Left lung (tissue), 10 donors: ENCODE measurements around the gene APRT. TPM values are rescaled to one million over a fixed set of nuclear protein-coding genes. Genes with fewer than 3 reads are reported as not detected.

ENCODE experiments used
- ATAC-seq: fragments of 200-7000 bp; cut with Tn5 transposase; one replicate; pipeline ENCODE4 v1.9.1; 2020; ENCODE audit warnings: moderate library complexity
- DNase-seq, 4 donors: peaks; one replicate each; pipeline ENCODE4 v3.0.0-alpha.2; 2013 to 2020
- H3K27ac ChIP-seq, 2 donors: fragments of 200-600 bp; sonication (generic) in 1 of 2; one replicate each; pipeline versions ENCODE4 v1.5.0 to v1.8.0; 2020 to 2021
- H3K27me3 ChIP-seq, 2 donors: fragments of 200-600 bp; sonication (generic) in 1 of 2; one replicate each; pipeline versions ENCODE4 v1.5.0 to v1.8.0; 2020 to 2021
- H3K36me3 ChIP-seq, 2 donors: fragments of 200-600 bp; sonication (generic) in 1 of 2; one replicate each; pipeline versions ENCODE4 v1.5.0 to v1.8.0; 2020 to 2021
- H3K4me1 ChIP-seq, 2 donors: fragments of 200-600 bp; one replicate each; pipeline ENCODE4 v1.8.0; 2021
- H3K4me3 ChIP-seq, 2 donors: fragments of 200-600 bp; sonication (generic) in 1 of 2; one replicate each; pipeline versions ENCODE4 v1.5.0 to v1.8.0; 2020 to 2021; ENCODE audit warnings: mild to moderate bottlenecking in 1 of 2
- H3K9me3 ChIP-seq, 2 donors: fragments of 200-600 bp; sonication (generic) in 1 of 2; one replicate each; pipeline versions ENCODE4 v1.5.0 to v1.8.0; 2020 to 2021
- intact Hi-C, 2 donors: fragments of 100-400 bp; cut with DNase I; formaldehyde crosslinking; loops; one replicate each; pipeline versions ENCODE4 v1.11.2 to v1.14.2; 2022
- polyA plus RNA-seq, 6 donors: library from polyadenylated mRNA; unstranded; fragments of 120-200 nt; gene quantifications; one replicate each; pipeline ENCODE4 v1.2.1, GENCODE V29; 2013; ENCODE audit not compliant: insufficient read length in 6 of 6
- total RNA-seq, 2 donors: library from RNA; stranded (reverse); fragmentation: NEBNext Ultra II Directional; extraction: Animal tissue kit (Norgen Biotek cat#: 25700); gene quantifications; one replicate each; pipeline ENCODE4 v1.2.1, GENCODE V29; 2021
- TF ChIP-seq, protein P1 (sequence below), 2 donors: fragments of 200-600 bp; sonication (generic) in 1 of 2; IDR thresholded peaks; one replicate each; pipeline versions ENCODE4 v1.5.0 to v1.8.0; 2021; ENCODE audit warnings: antibody characterized with exemption in 2 of 2
- donor health status: DM: no; HTN: yes; CAD: no.
- donor health status: DM: no; HTN: no; CAD: no.

APRT gene
- total and polyA plus RNA-seq, 8 donors = 69.9 to 161 (median 96.8) TPM

DNA sequence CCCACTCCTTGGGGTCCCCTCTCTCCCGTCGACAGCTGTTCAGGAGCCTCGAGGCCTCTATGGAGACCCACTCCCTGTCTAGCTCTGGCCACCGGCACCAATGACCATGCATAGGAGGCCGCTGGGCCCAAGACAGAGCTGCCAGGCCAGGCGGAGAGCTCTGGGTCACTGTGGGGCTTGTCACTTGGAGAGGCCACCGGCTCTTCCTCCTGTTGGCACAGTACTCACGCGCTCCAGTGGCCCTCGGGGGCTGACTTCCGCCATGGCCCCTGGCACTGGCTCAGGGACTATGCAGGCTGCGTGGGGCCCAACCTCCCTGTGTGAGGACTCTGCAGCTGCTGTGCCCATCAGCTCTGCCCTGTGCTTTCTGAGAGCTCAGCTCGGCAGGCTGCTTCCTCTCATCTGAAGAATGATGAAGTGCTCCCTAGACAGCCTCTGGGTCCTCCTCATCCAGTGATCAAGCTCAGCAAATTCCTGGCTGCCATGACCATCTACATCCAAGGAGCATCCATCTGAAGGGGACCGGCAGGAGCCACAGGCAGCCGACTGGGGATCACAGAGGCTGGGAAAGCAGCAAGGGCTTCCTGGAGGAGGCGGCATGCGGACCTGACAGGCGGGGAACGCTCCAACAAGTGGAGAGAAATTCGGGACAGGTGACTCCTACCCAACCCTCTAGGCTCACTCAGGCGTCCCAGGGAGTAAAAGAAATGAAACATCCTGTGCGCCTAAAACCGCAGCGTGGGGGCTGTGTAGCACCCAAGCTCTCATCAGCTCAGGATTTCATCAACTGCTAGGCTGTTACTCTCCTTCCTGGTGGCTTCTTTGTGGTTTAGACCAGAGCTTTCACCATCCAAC is 28.2 kb upstream of the APRT start:
- intact Hi-C loops = no loop called here

DNA sequence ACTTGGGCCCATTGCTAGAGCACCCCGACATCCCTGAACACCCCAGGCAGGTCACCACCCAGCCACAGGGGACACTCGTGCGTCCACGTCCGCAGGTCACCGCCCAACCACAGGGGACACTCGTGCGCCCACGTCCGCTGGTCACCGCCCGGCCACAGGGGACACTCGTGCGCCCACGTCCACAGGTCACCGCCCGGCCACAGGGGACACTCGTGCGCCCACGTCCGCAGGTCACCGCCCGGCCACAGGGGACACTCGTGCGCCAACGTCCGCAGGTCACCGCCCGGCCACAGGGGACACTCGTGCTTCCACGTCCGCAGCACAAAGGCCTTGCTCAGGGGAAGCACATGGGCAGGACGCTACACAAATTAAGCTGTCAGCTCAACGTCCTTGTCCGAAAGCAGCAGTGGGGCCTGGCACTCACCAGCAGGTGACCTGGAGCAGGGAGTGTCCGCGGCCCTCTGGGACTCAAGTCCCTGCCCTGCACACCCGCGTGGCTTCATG is 27.4 kb upstream of the APRT start:
- TF ChIP-seq, protein P1, sequence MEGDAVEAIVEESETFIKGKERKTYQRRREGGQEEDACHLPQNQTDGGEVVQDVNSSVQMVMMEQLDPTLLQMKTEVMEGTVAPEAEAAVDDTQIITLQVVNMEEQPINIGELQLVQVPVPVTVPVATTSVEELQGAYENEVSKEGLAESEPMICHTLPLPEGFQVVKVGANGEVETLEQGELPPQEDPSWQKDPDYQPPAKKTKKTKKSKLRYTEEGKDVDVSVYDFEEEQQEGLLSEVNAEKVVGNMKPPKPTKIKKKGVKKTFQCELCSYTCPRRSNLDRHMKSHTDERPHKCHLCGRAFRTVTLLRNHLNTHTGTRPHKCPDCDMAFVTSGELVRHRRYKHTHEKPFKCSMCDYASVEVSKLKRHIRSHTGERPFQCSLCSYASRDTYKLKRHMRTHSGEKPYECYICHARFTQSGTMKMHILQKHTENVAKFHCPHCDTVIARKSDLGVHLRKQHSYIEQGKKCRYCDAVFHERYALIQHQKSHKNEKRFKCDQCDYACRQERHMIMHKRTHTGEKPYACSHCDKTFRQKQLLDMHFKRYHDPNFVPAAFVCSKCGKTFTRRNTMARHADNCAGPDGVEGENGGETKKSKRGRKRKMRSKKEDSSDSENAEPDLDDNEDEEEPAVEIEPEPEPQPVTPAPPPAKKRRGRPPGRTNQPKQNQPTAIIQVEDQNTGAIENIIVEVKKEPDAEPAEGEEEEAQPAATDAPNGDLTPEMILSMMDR (IDR thresholded peaks at IDR 0.05) = no peak
- no peak overlapping the region for H3K4me3 ChIP-seq
- intact Hi-C loops = no loop called here
- H3K9me3 ChIP-seq = no peaks in the 10 kb centered on the region
- H3K27me3 ChIP-seq = no peaks in the 10 kb centered on the region
- H3K36me3 ChIP-seq = peaks cover 0 to 81% of the 10 kb centered on the region in 2 donors
- H3K4me1 ChIP-seq = peaks cover 0 to 16% of the 10 kb centered on the region in 2 donors
- no peak overlapping the region for H3K27ac ChIP-seq
- DNase-seq (no peak), ATAC-seq (no peak)

More for the DNA sequence above, 28.2 kb upstream of the APRT start:
- H3K27ac ChIP-seq = peak overlapping the region in 1 of 2 donors; percentile 60
- no peaks in the 10 kb centered on the region for H3K9me3 ChIP-seq
- peaks cover 0 to 16% of the 10 kb centered on the region in 2 donors for H3K4me1 ChIP-seq
- peaks cover 0 to 75% of the 10 kb centered on the region in 2 donors for H3K36me3 ChIP-seq
- TF ChIP-seq, protein P1 (IDR thresholded peaks at IDR 0.05) = no peak
- no peak for ATAC-seq
- H3K27me3 ChIP-seq = no peaks in the 10 kb centered on the region
- no peak overlapping the region for H3K4me3 ChIP-seq
- no peak for DNase-seq

DNA sequence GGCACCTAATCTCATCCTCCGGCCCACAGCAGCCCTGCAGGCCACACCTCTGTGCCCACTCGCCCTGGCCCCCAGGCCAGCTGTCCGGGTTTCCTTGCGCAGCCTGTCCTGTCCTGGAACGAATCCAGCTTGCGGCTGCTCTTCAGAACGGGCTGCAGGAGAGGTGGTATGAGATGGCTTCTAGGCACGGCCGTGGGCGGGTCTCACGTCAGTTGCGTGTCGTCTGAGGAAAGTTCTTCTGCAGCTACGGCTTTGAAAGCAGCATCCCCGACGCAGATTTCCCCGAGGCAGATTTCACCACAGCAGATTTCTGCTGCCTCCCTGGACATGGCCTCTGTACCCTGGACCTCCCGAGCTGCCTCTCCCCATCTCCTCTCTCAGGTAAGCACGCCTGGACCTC is 26.8 kb upstream of the APRT start:
- Histone ChIP-seq H3K36me3 (peaks cover 0 to 82% of the 10 kb centered on the region in 2 donors), H3K27ac (no peak overlapping the region), H3K9me3 (no peaks in the 10 kb centered on the region), H3K4me3 (no peak overlapping the region), H3K27me3 (no peaks in the 10 kb centered on the region), H3K4me1 (peaks cover 0 to 16% of the 10 kb centered on the region in 2 donors)
- DNase-seq (no peak), ATAC-seq (no peak)
- TF ChIP-seq, protein P1 (IDR thresholded peaks at IDR 0.05) = no peak
- intact Hi-C loops = no loop called here

DNA sequence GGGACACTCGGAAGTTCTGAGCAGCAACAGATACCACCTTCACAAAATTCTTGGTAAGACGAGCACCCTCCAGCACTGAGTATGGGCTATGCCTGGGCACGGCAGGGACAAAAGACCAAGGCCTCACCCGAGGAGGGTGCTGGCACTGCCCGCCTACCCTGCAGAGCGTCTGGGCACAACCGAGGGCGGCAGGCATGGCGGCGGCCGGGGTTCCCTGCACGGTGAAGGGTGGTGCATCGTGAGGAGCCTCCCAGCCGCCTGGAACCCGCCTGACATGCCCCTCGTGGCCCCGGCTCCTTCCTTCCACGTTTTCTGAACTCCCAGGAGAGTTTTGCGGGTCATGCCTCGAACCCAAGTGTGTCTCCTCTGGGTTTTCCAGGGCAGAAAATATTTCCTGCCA is 26.1 kb upstream of the APRT start:
- Histone ChIP-seq H3K27ac (no peak overlapping the region), H3K4me1 (peaks cover 0 to 16% of the 10 kb centered on the region in 2 donors), H3K27me3 (no peaks in the 10 kb centered on the region), H3K36me3 (peaks cover 0 to 75% of the 10 kb centered on the region in 2 donors), H3K4me3 (no peak overlapping the region), H3K9me3 (no peaks in the 10 kb centered on the region)
- TF ChIP-seq, protein P1 (IDR thresholded peaks at IDR 0.05) = no peak
- DNase-seq (no peak), ATAC-seq (no peak)
- intact Hi-C loops = no loop called here

DNA sequence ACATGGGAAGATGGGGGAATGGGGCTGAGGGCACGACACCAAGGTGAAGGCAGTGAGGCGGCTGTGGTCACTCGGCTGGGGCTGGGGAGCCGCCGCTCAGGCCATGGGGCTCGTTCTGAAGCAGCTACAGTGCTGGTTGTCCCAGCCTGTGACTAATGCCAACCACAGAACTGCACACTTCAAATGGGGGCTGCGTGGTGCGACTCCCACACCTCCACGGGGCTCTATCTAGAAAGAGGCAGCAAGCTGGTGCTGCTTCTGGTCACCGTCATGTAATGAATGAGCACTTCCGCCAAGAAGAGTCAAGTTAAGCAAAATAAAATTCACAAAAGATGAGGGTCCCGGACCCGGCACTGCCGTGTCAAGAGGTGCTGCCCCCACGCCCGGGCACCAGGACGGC is 25.1 kb upstream of the APRT start:
- Histone ChIP-seq H3K4me3 (no peak overlapping the region), H3K9me3 (no peaks in the 10 kb centered on the region), H3K27ac (no peak overlapping the region), H3K4me1 (peaks cover 0 to 16% of the 10 kb centered on the region in 2 donors), H3K36me3 (peaks cover 0 to 73% of the 10 kb centered on the region in 2 donors), H3K27me3 (no peaks in the 10 kb centered on the region)
- TF ChIP-seq, protein P1 (IDR thresholded peaks at IDR 0.05) = no peak
- ATAC-seq (no peak), DNase-seq (no peak)
- intact Hi-C loops = no loop called here
